Esophagus squamous epithelium (tissue), 4 donors: ENCODE data around the gene GALNT8.

Experiments
- POLR2A ChIP-seq, 4 donors: fragments of 450-650 bp; IDR thresholded peaks; one replicate each; pipeline ENCODE4 v1.6.1; 2017; ENCODE audit warnings: antibody characterized with exemption in 4 of 4, mild to moderate bottlenecking in 4 of 4, moderate library complexity in 3 of 4
- TF ChIP-seq, protein P1 (sequence below), 6 experiments: fragments of 450-650 bp in 4 of 6; fragments of 200-600 bp in 2 of 6; sonication (generic) in 2 of 6; IDR thresholded peaks; one replicate each; pipeline ENCODE4 v1.5.1; 2016 to 2019; ENCODE audit warnings: antibody characterized with exemption in 6 of 6, mild to moderate bottlenecking in 4 of 6, moderate library complexity in 4 of 6

DNA sequence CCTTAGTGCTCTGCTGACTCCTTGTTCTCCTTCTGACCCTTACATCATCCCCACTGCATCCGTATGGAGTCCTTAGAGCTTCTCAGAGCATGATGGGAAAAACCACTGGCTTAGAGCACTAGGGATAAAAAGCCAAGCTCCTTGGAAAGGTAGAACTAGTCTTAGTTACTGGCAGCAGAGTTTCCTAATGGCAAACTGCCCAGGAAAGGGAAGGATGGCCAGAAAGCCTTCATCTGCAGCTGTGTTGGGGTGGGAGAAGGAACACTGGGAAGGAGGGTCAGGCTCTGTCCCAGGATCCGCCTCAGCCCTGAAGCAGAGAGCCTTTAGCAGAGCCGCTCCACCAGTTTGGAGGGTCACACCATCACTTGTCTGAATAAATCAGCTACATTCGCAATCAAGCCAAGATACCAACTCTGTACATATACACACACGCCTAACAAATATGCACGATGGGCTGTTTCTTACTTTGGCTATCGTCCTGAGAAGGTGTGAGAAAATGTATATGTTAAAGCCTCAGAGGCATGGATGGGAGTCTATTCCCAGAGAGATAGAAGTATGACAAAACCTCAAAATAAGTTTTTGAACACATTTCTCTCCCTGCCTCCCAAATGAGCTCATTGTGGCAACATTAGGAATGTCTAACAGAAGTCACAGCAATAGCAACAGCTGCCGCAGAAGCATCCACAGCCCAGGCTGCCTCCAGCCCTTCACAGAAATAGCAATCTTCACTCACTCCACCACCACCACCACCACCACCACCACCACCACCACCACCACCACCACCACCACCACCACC, 18.6 kb upstream of the GALNT8 start:
- TF ChIP-seq, protein P1, sequence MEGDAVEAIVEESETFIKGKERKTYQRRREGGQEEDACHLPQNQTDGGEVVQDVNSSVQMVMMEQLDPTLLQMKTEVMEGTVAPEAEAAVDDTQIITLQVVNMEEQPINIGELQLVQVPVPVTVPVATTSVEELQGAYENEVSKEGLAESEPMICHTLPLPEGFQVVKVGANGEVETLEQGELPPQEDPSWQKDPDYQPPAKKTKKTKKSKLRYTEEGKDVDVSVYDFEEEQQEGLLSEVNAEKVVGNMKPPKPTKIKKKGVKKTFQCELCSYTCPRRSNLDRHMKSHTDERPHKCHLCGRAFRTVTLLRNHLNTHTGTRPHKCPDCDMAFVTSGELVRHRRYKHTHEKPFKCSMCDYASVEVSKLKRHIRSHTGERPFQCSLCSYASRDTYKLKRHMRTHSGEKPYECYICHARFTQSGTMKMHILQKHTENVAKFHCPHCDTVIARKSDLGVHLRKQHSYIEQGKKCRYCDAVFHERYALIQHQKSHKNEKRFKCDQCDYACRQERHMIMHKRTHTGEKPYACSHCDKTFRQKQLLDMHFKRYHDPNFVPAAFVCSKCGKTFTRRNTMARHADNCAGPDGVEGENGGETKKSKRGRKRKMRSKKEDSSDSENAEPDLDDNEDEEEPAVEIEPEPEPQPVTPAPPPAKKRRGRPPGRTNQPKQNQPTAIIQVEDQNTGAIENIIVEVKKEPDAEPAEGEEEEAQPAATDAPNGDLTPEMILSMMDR (IDR thresholded peaks at IDR 0.05), result no peak
- TF ChIP-seq POLR2A (IDR thresholded peaks at IDR 0.05), result no peak
